Kidney (tissue), 14 donors: ENCODE data around the gene ARHGAP18. TPM values are rescaled to one million over a fixed set of nuclear protein-coding genes. Genes with fewer than 3 reads are reported as not detected.

Source experiments
- DNase-seq, 5 donors: peaks; one replicate each; pipeline ENCODE4 v3.0.0-alpha.2; 2013 to 2020
- FAIRE-seq: peaks from 2 replicates; lab custom pipeline; 2012; peaks lifted over from hg19 to GRCh38; lab: Jason Lieb, UNC
- H3K27ac ChIP-seq, 2 donors: one replicate each; pipeline ENCODE4 v1.7.0; 2013; ENCODE audit warnings: low read depth in 2 of 2, low read length in 2 of 2, inconsistent platforms in 1 of 2
- H3K27me3 ChIP-seq: one replicate; pipeline ENCODE4 v1.7.1; 2013; ENCODE audit warnings: low read length, inconsistent platforms; ENCODE audit not compliant: control insufficient read depth, insufficient read depth
- H3K36me3 ChIP-seq, 3 donors: one replicate each; pipeline versions ENCODE4 v1.7.0 to v1.7.1; 2013; ENCODE audit warnings: low read length in 3 of 3, control low read depth in 1 of 3, inconsistent platforms in 1 of 3; ENCODE audit not compliant: insufficient read depth in 3 of 3, control insufficient read depth in 2 of 3
- H3K4me1 ChIP-seq, 3 donors: one replicate each; pipeline versions ENCODE4 v1.7.0 to v1.7.1; 2013; ENCODE audit warnings: low read length in 3 of 3, inconsistent platforms in 1 of 3, low read depth in 1 of 3; ENCODE audit not compliant: control insufficient read depth in 2 of 3, insufficient read depth in 2 of 3
- H3K4me3 ChIP-seq, 3 donors: one replicate each; pipeline versions ENCODE4 v1.7.0 to v1.8.1; 2013; ENCODE audit warnings: low read length in 3 of 3, control low read depth in 1 of 3, inconsistent platforms in 1 of 3
- H3K9ac ChIP-seq, 3 donors: one replicate each; pipeline versions ENCODE4 v1.7.0 to v1.7.1; 2013; ENCODE audit warnings: low read length in 3 of 3, control low read depth in 1 of 3, inconsistent platforms in 1 of 3
- H3K9me3 ChIP-seq, 3 donors: one replicate each; pipeline versions ENCODE4 v1.7.0 to v1.7.1; 2013; ENCODE audit warnings: low read length in 3 of 3, control low read depth in 1 of 3, inconsistent platforms in 1 of 3; ENCODE audit not compliant: control insufficient read depth in 2 of 3, insufficient read depth in 1 of 3
- intact Hi-C: fragments of 100-400 bp; cut with DNase I; formaldehyde crosslinking; loops from one replicate; pipeline ENCODE4 v1.11.1; 2022
- polyA plus RNA-seq: library from polyadenylated mRNA; stranded (reverse); fragments of 350-450 nt; fragmentation: Illumina TruSeq; extraction: RNeasy Lipid Tissue Mini Kit (QIAGEN cat#74804); gene quantifications from one replicate; pipeline ENCODE4 v1.2.3, GENCODE V29; 2014; ENCODE audit warnings: low read depth, low replicate concordance; ENCODE audit not compliant: insufficient read depth
- total RNA-seq: library from RNA; stranded (reverse); fragmentation: NEBNext Ultra II Directional; extraction: Animal tissue kit (Norgen Biotek cat#: 25700); gene quantifications from one replicate; pipeline ENCODE4 v1.2.1, GENCODE V29; 2021
- TF ChIP-seq, protein P1 (sequence below): IDR thresholded peaks from 3 replicates; pipeline ENCODE4 v1.5.1; 2012; ENCODE audit warnings: mild to moderate bottlenecking, moderate library complexity, borderline replicate concordance; ENCODE audit not compliant: insufficient read depth; ENCODE audit errors: extremely low read depth
- donor health status: control.
- donor health status: control.
- donor health status: control.
- donor health status: control.
- donor health status: control.
- donor health status: DM: yes; HTN: yes; CAD: no.
- donor health status: Normal renal cell carcinoma (clear cell type).

Gene ARHGAP18
- total and polyA plus RNA-seq, 2 donors from 2014 or later = 26.5 to 39.8 TPM

DNA sequence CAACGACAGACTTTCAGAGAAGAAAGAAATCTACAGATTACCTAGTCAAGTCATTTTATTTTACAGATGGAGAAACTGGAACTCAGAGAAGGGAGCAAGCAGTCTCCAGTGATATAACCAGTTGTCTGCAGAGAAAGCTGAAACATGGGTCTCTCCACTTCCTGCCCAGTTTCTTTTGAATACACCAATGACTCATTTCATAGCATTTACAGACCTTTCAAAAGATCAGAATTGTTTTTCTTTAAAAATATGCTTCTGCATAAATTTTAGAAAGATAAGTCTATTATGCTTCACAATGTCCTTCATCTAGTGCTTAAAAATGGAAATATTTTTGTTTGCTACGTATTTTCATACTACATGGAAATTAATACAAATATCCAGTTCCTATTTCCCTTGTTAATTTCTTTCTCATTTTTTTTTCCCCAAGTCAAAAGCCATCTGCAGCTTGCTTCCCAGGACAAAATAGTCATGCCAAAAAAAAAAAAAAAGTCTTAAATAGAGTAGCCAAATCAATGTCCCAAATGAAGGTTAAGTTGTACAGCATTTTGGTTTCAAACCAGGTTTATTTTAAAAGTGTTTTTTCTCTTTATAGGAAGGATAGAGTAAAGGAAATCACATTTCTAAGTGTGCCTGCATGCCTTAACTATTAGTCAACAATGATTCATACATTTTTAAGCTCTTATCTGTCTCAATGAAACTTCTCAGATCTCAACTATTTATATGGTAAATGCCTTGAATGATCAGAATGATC, 36.9 kb downstream of the ARHGAP18 start:
- no peak overlapping the region for H3K4me3 ChIP-seq
- no peaks in the 10 kb centered on the region for H3K36me3 ChIP-seq
- FAIRE-seq (peak; percentile 23), DNase-seq (no peak)
- H3K9ac ChIP-seq = no peak overlapping the region
- peak overlapping the region in 1 of 2 donors; percentile 26 for H3K27ac ChIP-seq
- intact Hi-C loops = no loop called here
- H3K9me3 ChIP-seq = no peaks in the 10 kb centered on the region
- H3K4me1 ChIP-seq = peaks cover 0 to 11% (median 7%) of the 10 kb centered on the region in 3 donors
- TF ChIP-seq, protein P1, sequence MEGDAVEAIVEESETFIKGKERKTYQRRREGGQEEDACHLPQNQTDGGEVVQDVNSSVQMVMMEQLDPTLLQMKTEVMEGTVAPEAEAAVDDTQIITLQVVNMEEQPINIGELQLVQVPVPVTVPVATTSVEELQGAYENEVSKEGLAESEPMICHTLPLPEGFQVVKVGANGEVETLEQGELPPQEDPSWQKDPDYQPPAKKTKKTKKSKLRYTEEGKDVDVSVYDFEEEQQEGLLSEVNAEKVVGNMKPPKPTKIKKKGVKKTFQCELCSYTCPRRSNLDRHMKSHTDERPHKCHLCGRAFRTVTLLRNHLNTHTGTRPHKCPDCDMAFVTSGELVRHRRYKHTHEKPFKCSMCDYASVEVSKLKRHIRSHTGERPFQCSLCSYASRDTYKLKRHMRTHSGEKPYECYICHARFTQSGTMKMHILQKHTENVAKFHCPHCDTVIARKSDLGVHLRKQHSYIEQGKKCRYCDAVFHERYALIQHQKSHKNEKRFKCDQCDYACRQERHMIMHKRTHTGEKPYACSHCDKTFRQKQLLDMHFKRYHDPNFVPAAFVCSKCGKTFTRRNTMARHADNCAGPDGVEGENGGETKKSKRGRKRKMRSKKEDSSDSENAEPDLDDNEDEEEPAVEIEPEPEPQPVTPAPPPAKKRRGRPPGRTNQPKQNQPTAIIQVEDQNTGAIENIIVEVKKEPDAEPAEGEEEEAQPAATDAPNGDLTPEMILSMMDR = no peak
- H3K27me3 ChIP-seq = no peaks in the 10 kb centered on the region

DNA sequence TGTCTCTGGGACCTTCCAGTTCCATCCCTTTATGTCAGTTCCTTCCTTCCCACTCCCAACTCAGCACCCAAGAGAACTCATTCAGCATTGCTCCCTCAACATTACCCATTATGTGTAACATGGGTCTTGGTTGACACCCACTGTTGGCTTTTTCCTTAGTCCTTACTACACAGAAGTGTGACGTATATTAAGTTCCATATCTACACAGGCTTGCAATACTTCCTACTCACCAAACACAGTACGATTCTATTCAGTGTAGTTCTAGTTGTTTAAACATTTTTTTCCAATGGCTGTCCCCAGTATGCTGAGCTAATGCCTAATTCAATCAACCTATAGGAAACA, 37.7 kb downstream of the ARHGAP18 start:
- no peak overlapping the region for H3K9ac ChIP-seq
- no peaks in the 10 kb centered on the region for H3K27me3 ChIP-seq
- no peak for DNase-seq
- peaks cover 0 to 14% (median 7%) of the 10 kb centered on the region in 3 donors for H3K4me1 ChIP-seq
- H3K9me3 ChIP-seq = no peaks in the 10 kb centered on the region
- no peak overlapping the region for H3K4me3 ChIP-seq
- H3K36me3 ChIP-seq = no peaks in the 10 kb centered on the region
- intact Hi-C loops = no loop called here
- peak overlapping the region in 1 of 2 donors; percentile 58 for H3K27ac ChIP-seq
- no peak for FAIRE-seq
- TF ChIP-seq, protein P1 = no peak

DNA sequence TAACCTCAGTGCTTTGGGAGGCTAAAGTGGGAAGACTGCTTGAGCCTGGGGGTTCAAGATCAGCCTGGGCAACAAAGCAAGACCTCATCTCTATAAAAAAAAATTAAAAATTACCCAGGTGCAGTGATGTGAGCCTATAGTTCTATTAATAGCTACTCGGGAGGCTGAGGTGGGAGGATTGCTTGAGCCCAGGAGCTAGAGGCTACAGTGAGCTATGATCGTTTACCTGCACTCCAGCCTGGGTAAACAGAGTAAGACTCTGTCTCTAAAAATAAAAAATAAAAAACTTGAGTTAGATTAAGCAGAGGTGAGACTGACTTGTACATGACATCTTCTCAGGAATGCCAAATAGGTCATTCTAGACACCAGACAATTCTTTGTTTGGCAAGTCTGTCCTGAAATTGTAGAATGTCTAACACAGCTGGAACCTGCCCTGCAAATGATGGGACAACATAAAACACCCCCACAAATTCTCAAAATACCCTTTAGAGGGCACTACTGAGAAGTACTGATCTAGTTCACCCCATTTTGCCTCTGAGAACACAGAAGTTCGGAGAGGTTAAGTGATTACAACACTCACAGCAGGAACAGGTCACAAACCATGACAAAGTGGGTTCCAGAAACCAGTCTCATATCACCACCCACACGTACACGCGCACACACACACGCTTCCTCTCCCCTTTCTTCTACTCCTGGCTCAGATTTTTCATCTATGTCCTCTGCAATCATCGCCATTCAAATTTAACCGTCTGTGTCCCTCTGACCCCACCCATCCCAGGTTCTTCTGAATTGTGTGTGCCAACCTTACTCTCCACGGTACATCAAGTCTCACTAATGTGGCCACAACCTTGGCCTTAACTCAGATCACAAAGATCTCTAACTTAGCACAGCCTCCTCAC, 38.3 kb downstream of the ARHGAP18 start:
- no peaks in the 10 kb centered on the region for H3K9me3 ChIP-seq
- intact Hi-C loops = no loop called here
- H3K27ac ChIP-seq = peak overlapping the region in 1 of 2 donors; percentile 58
- no peaks in the 10 kb centered on the region for H3K27me3 ChIP-seq
- H3K4me1 ChIP-seq = peaks cover 0 to 14% (median 7%) of the 10 kb centered on the region in 3 donors
- DNase-seq = no peak
- FAIRE-seq = no peak
- H3K4me3 ChIP-seq = no peak overlapping the region
- no peak overlapping the region for H3K9ac ChIP-seq
- H3K36me3 ChIP-seq = no peaks in the 10 kb centered on the region
- TF ChIP-seq, protein P1 = no peak
